Gastrocnemius medialis (tissue), 4 donors: ENCODE results near the gene CLCN2.

Experiments
- POLR2A ChIP-seq, 2 donors: fragments of 450-650 bp; IDR thresholded peaks; one replicate each; pipeline ENCODE4 v1.6.1; 2017; ENCODE audit warnings: antibody characterized with exemption in 2 of 2, mild to moderate bottlenecking in 2 of 2, moderate library complexity in 2 of 2
- TF ChIP-seq, protein P1 (sequence below), 5 experiments: fragments of 450-650 bp in 3 of 5; fragments of 200-600 bp in 2 of 5; sonication (generic) in 2 of 5; IDR thresholded peaks in 4 of 5; conservative IDR thresholded peaks in 1 of 5; 1 replicate in 4 of 5; 2 replicates in 1 of 5; pipeline ENCODE4 v1.5.1; 2016 to 2019; ENCODE audit warnings: antibody characterized with exemption in 5 of 5, mild to moderate bottlenecking in 3 of 5, moderate library complexity in 3 of 5

DNA sequence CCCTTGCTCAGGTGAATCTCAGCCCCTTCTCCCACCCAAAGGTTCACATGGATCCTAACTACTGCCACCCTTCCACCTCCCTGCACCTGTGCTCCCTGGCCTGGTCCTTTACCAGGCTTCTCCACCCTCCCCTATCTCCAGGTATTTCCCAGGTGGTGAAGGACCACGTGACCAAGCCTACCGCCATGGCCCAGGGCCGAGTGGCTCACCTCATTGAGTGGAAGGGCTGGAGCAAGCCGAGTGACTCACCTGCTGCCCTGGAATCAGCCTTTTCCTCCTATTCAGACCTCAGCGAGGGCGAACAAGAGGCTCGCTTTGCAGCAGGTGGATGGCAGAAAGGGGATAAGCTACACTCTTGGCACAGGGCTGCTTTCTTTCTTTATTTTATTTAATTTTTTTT lies 19.5 kb downstream of the CLCN2 start:
- TF ChIP-seq, protein P1, sequence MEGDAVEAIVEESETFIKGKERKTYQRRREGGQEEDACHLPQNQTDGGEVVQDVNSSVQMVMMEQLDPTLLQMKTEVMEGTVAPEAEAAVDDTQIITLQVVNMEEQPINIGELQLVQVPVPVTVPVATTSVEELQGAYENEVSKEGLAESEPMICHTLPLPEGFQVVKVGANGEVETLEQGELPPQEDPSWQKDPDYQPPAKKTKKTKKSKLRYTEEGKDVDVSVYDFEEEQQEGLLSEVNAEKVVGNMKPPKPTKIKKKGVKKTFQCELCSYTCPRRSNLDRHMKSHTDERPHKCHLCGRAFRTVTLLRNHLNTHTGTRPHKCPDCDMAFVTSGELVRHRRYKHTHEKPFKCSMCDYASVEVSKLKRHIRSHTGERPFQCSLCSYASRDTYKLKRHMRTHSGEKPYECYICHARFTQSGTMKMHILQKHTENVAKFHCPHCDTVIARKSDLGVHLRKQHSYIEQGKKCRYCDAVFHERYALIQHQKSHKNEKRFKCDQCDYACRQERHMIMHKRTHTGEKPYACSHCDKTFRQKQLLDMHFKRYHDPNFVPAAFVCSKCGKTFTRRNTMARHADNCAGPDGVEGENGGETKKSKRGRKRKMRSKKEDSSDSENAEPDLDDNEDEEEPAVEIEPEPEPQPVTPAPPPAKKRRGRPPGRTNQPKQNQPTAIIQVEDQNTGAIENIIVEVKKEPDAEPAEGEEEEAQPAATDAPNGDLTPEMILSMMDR (IDR thresholded peaks at IDR 0.05 in 4 of 5, conservative IDR thresholded peaks at IDR 0.05 in 1 of 5), result no peak
- no peak for TF ChIP-seq POLR2A (IDR thresholded peaks at IDR 0.05)
